HepG2 (cell line): Measurements from ENCODE around the gene SLC11A1. TPM values are rescaled to one million over a fixed set of nuclear protein-coding genes. Genes with fewer than 3 reads are reported as not detected.
A peak's percentile ranks its signal among the peaks of the same experiment; 100 is the strongest.

Experiments
- E2F1 ChIP-seq: sonication (generic); formaldehyde crosslinking; IDR thresholded peaks from 2 replicates; pipeline ENCODE4 v1.5.0; 2020; ENCODE audit warnings: missing genetic modification reagents
- FOXA1 ChIP-seq, 2 experiments: fragments of 450-650 bp in 1 of 2; sonication (generic) in 1 of 2; formaldehyde crosslinking in 1 of 2; IDR thresholded peaks; 2 replicates each; pipeline versions ENCODE4 v1.4.0 to v1.6.1; 2016 to 2020; ENCODE audit warnings: missing genetic modification reagents in 1 of 2
- FOXJ3 ChIP-seq: sonication (generic); formaldehyde crosslinking; IDR thresholded peaks from 2 replicates; pipeline ENCODE4 v1.4.0; 2020; ENCODE audit warnings: missing genetic modification reagents, mild to moderate bottlenecking, borderline replicate concordance
- FOXM1 ChIP-seq: sonication (generic); formaldehyde crosslinking; IDR thresholded peaks from 2 replicates; pipeline ENCODE4 v1.5.0; 2020; ENCODE audit warnings: missing genetic modification reagents
- PCBP1 ChIP-seq: fragments of 200-400 bp; formaldehyde crosslinking; IDR thresholded peaks from 2 replicates; pipeline ENCODE4 v1.6.1; 2017; ENCODE audit warnings: mild to moderate bottlenecking, low read depth, low read length, borderline replicate concordance
- RFX5 ChIP-seq: IDR thresholded peaks from 2 replicates; pipeline ENCODE4 v1.6.1; 2011; ENCODE audit warnings: low read depth, low read length, improper control_type of control experiment
- RXRB ChIP-seq: IDR thresholded peaks from 2 replicates; pipeline ENCODE4 v1.6.1; 2016; ENCODE audit warnings: borderline replicate concordance, missing genetic modification reagents, missing compliant biosample characterization
- SOX6 ChIP-seq, 2 experiments: fragments of 450-650 bp in 1 of 2; sonication (generic) in 1 of 2; formaldehyde crosslinking in 1 of 2; IDR thresholded peaks; 2 replicates each; pipeline versions ENCODE4 v1.4.0 to v1.6.1; 2017 to 2020; ENCODE audit warnings: antibody characterized with exemption in 1 of 2, mild to moderate bottlenecking in 1 of 2, missing genetic modification reagents in 1 of 2
- SYNCRIP ChIP-seq: fragments of 200-400 bp; formaldehyde crosslinking; IDR thresholded peaks from 2 replicates; pipeline ENCODE4 v1.6.1; 2018; ENCODE audit warnings: mild to moderate bottlenecking, low read depth, low read length; ENCODE audit not compliant: insufficient read depth
- TAF15 ChIP-seq: fragments of 200-400 bp; formaldehyde crosslinking; IDR thresholded peaks from one replicate; pipeline ENCODE4 v1.6.1; 2018; ENCODE audit warnings: mild to moderate bottlenecking, low read depth, low read length; ENCODE audit not compliant: poor library complexity, severe bottlenecking
- TBP ChIP-seq: sonication (generic); formaldehyde crosslinking; IDR thresholded peaks from 2 replicates; pipeline ENCODE4 v1.5.0; 2020; ENCODE audit warnings: missing genetic modification reagents
- THAP8 ChIP-seq: sonication (generic); formaldehyde crosslinking; IDR thresholded peaks from 2 replicates; pipeline ENCODE4 v1.5.1; 2020; ENCODE audit warnings: missing genetic modification reagents, mild to moderate bottlenecking, borderline replicate concordance
- TOPORS ChIP-seq: sonication (generic); formaldehyde crosslinking; IDR thresholded peaks from 2 replicates; pipeline ENCODE4 v1.8.0; 2023; ENCODE audit warnings: mild to moderate bottlenecking, missing genetic modification reagents
- ZFP1 ChIP-seq: IDR thresholded peaks from 2 replicates; pipeline ENCODE4 v1.6.1; 2016
- ZFP37 ChIP-seq: sonication (generic); formaldehyde crosslinking; IDR thresholded peaks from 2 replicates; pipeline ENCODE4 v1.4.0; 2020; ENCODE audit warnings: missing genetic modification reagents, borderline replicate concordance
- ZMYM3 ChIP-seq: sonication (generic); formaldehyde crosslinking; IDR thresholded peaks from 2 replicates; pipeline ENCODE4 v1.5.1; 2020; ENCODE audit warnings: mild to moderate bottlenecking, missing genetic modification reagents
- ZNF235 ChIP-seq: sonication (generic); formaldehyde crosslinking; IDR thresholded peaks from 2 replicates; pipeline ENCODE4 v1.8.1; 2023; ENCODE audit warnings: mild to moderate bottlenecking, missing genetic modification reagents, borderline replicate concordance
- ZNF333 ChIP-seq: sonication (generic); formaldehyde crosslinking; IDR thresholded peaks from 2 replicates; pipeline ENCODE4 v1.4.0; 2020; ENCODE audit warnings: mild to moderate bottlenecking, missing genetic modification reagents, borderline replicate concordance
- ZNF446 ChIP-seq: sonication (generic); formaldehyde crosslinking; IDR thresholded peaks from 2 replicates; pipeline ENCODE4 v1.5.0; 2020; ENCODE audit warnings: mild to moderate bottlenecking, missing genetic modification reagents
- ZNF556 ChIP-seq: sonication (generic); formaldehyde crosslinking; IDR thresholded peaks from 2 replicates; pipeline ENCODE4 v1.4.0; 2020; ENCODE audit warnings: mild to moderate bottlenecking, missing genetic modification reagents, borderline replicate concordance
- ZNF577 ChIP-seq: sonication (generic); formaldehyde crosslinking; IDR thresholded peaks from 2 replicates; pipeline ENCODE4 v1.4.0; 2020; ENCODE audit warnings: mild to moderate bottlenecking, low read depth, missing genetic modification reagents, borderline replicate concordance
- ZNF770 ChIP-seq: sonication (generic); formaldehyde crosslinking; IDR thresholded peaks from 2 replicates; pipeline ENCODE4 v1.5.0; 2020; ENCODE audit warnings: mild to moderate bottlenecking, missing genetic modification reagents
- ZNF788 ChIP-seq: sonication (generic); formaldehyde crosslinking; IDR thresholded peaks from 2 replicates; pipeline ENCODE4 v1.5.0; 2020; ENCODE audit warnings: mild to moderate bottlenecking, missing genetic modification reagents, borderline replicate concordance
- polyA plus RNA-seq, 8 experiments: library from polyadenylated mRNA; depleted of rRNA in 3 of 8; stranded (reverse) in 7 of 8; unstranded in 1 of 8; fragments of >200 nt; fragmentation: Illumina TruSeq in 4 of 8; extraction: Trizol in 4 of 8; gene quantifications; 2 replicates each; pipeline versions ENCODE4 v1.2.1 to v1.2.3, GENCODE V29; 2011 to 2016; ENCODE audit warnings: low read depth in 4 of 8, missing spikeins in 1 of 8, mixed read lengths in 1 of 8; ENCODE audit not compliant: insufficient read depth in 1 of 8
- total RNA-seq, 5 experiments: library from RNA; depleted of rRNA; stranded (reverse); fragments of >200 nt; fragmentation: Illumina TruSeq; extraction: Trizol; gene quantifications; 2 replicates each; pipeline ENCODE4 v1.2.3, GENCODE V29; 2016; ENCODE audit warnings: low read depth in 1 of 5
- TF ChIP-seq, protein P1 (sequence below): sonication (generic); formaldehyde crosslinking; IDR thresholded peaks from 2 replicates; pipeline ENCODE4 v1.9.0; 2021; ENCODE audit warnings: missing genetic modification reagents, borderline replicate concordance

Gene SLC11A1
- total and polyA plus RNA-seq, 2 of the 13 experiments (the other 11 are each of a cell fraction or from before 2014, with no cell fraction given): 0.33 to 2.3 TPM

DNA sequence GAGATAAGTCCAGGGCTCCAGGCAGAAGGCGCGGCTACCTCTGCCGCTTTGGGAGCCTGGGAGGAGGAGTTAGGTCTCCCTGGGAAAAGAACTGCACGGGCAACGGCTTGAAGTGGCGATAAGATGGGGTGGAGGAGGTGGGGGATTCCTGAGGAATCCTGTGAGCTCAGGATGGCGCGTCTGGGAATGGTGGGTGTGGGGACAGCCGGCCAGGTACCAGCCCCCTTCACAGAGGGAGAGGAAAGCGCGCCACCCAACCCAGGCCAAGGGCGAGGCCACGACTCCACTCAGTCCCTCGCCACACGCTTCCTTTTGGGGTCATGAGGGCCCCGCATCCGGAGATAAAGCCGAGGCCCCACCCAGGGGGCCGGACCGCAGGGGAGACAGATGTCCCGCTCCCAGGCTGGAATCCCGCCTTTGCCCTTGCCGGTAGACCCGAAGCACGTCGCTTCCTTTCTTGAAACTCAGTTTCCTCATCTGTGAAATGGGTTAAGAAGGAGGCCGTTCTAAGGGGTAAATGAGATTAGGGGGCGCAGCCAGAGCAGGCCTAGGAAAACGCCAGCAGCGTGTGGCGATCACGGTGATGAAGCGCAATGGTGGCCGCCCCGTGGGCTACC, 15.9 kb downstream of the SLC11A1 start (continued):
- peak; percentile 87 for TF ChIP-seq ZNF333 (CRISPR knock-in tag)
- TF ChIP-seq ZFP1: peak; percentile 60; the same call in 1 of the 2 replicates
- no peak for TF ChIP-seq ZNF235 (CRISPR knock-in tag)
- TF ChIP-seq SOX6 (IDR thresholded peaks at IDR 0.05): no peak
- TF ChIP-seq SOX6 (CRISPR knock-in tag; IDR thresholded peaks at IDR 0.05): no peak; the same call in 1 of the 2 replicates
- TF ChIP-seq RXRB (CRISPR knock-in tag): peak; percentile 76
- peak; percentile 67; the same call in 1 of the 2 replicates for TF ChIP-seq ZNF556
- TF ChIP-seq ZNF770: no peak
- TF ChIP-seq TOPORS (CRISPR knock-in tag): no peak
- peak; percentile 92; the same call in 1 of the 2 replicates for TF ChIP-seq PCBP1
- peak; percentile 85; the same call in 1 of the 2 replicates for TF ChIP-seq THAP8
- TF ChIP-seq ZNF577 (CRISPR knock-in tag): no peak
- TF ChIP-seq ZFP37 (CRISPR knock-in tag): peak; percentile 94; the same call in 1 of the 2 replicates
- TF ChIP-seq ZNF446 (CRISPR knock-in tag): peak; percentile 59
- TF ChIP-seq RFX5: no peak
- TF ChIP-seq SYNCRIP: no peak
- no peak for TF ChIP-seq FOXM1
- TF ChIP-seq E2F1 (CRISPR knock-in tag): peak; percentile 82; the same call in 1 of the 2 replicates
- TF ChIP-seq ZMYM3 (CRISPR knock-in tag): peak; percentile 100
- TF ChIP-seq FOXJ3 (CRISPR knock-in tag): peak; percentile 48; the same call in 1 of the 2 replicates
- TF ChIP-seq, protein P1, sequence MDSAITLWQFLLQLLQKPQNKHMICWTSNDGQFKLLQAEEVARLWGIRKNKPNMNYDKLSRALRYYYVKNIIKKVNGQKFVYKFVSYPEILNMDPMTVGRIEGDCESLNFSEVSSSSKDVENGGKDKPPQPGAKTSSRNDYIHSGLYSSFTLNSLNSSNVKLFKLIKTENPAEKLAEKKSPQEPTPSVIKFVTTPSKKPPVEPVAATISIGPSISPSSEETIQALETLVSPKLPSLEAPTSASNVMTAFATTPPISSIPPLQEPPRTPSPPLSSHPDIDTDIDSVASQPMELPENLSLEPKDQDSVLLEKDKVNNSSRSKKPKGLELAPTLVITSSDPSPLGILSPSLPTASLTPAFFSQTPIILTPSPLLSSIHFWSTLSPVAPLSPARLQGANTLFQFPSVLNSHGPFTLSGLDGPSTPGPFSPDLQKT: peak; percentile 89; the same call in 1 of the 2 replicates
- TF ChIP-seq ZNF788 (CRISPR knock-in tag): no peak; the same call in 1 of the 2 replicates
- TF ChIP-seq TBP: no peak
- TF ChIP-seq FOXA1 (IDR thresholded peaks at IDR 0.05): no peak
- no peak for TF ChIP-seq FOXA1 (CRISPR knock-in tag; IDR thresholded peaks at IDR 0.05)
- TF ChIP-seq TAF15: peak; percentile 42
